B cell (primary cell): Measurements from ENCODE around the gene TBC1D2B. TPM values are rescaled to one million over a fixed set of nuclear protein-coding genes. Genes with fewer than 3 reads are reported as not detected.
A peak's percentile ranks its signal among the peaks of the same experiment; 100 is the strongest.

Source experiments
- ATAC-seq: fragments of 200-7000 bp; cut with Tn5 transposase; one replicate; pipeline ENCODE4 v1.10.0; 2021; ENCODE audit warnings: low read depth, mild to moderate bottlenecking, moderate number of reproducible peaks, moderate library complexity
- CTCF ChIA-PET: fragments of 350-600 bp; sonication (Branson Sonifier 250); formaldehyde crosslinking; loops from one replicate; lab custom pipeline; 2021; ENCODE audit warnings: antibody characterized with exemption, inconsistent platforms; lab: Charles Lee
- POLR2A ChIA-PET: fragments of 350-600 bp; sonication (Branson Sonifier 250); formaldehyde crosslinking; loops from one replicate; lab custom pipeline; 2021; ENCODE audit warnings: antibody characterized with exemption; lab: Charles Lee
- DNase-seq: peaks from one replicate; pipeline ENCODE4 v3.0.0; 2013
- H2AFZ ChIP-seq: 2 replicates; pipeline ENCODE4 v1.6.1; 2012; ENCODE audit warnings: mild to moderate bottlenecking, low read depth, low read length; ENCODE audit not compliant: insufficient read depth, poor library complexity, severe bottlenecking
- H3K27ac ChIP-seq, 2 donors: 1 replicate in 1 of 2; 2 replicates in 1 of 2; pipeline ENCODE4 v1.5.1; 2012 to 2013; ENCODE audit warnings: low read length in 2 of 2, mild to moderate bottlenecking in 2 of 2, moderate library complexity in 1 of 2
- H3K27me3 ChIP-seq, 4 experiments: fragments of 200-600 bp in 1 of 4; sonication (generic) in 1 of 4; replicated peaks in 1 of 4; 1 replicate in 2 of 4; 2 replicates in 2 of 4; pipeline versions ENCODE4 v1.6.1 to v1.7.0; 2013 to 2016; ENCODE audit warnings: low read length in 3 of 4, mild to moderate bottlenecking in 2 of 4, mixed read lengths in 1 of 4, moderate library complexity in 1 of 4; ENCODE audit not compliant: insufficient read depth in 4 of 4, control insufficient read depth in 3 of 4; ENCODE audit errors: control extremely low read depth in 1 of 4
- H3K36me3 ChIP-seq, 2 experiments: replicated peaks in 1 of 2; 1 replicate in 1 of 2; 2 replicates in 1 of 2; pipeline versions ENCODE4 v1.6.1 to v1.7.1; 2013; ENCODE audit warnings: low read length in 1 of 2; ENCODE audit not compliant: insufficient read depth in 2 of 2, control insufficient read depth in 1 of 2; ENCODE audit errors: control extremely low read depth in 1 of 2, extremely low read depth in 1 of 2
- H3K4me1 ChIP-seq, 2 donors: fragments of 200-600 bp in 1 of 2; sonication (generic) in 1 of 2; 1 replicate in 1 of 2; 2 replicates in 1 of 2; pipeline versions ENCODE4 v1.5.1 to v1.6.1; 2013 to 2017; ENCODE audit warnings: low read length in 2 of 2; ENCODE audit not compliant: control insufficient read depth in 2 of 2, insufficient read depth in 2 of 2
- H3K4me2 ChIP-seq: replicated peaks from 2 replicates; pipeline ENCODE3; 2012; ENCODE audit warnings: mild to moderate bottlenecking, low read depth, low read length; ENCODE audit not compliant: poor library complexity, severe bottlenecking
- H3K4me3 ChIP-seq, 5 experiments: fragments of 200-600 bp in 1 of 5; sonication (generic) in 1 of 5; 1 replicate in 3 of 5; 2 replicates in 2 of 5; pipeline versions ENCODE4 v1.5.1 to v1.7.0; 2011 to 2016; ENCODE audit warnings: low read length in 4 of 5, mild to moderate bottlenecking in 4 of 5, low read depth in 2 of 5, control low read depth in 1 of 5, moderate library complexity in 1 of 5; ENCODE audit not compliant: insufficient read depth in 1 of 5; ENCODE audit errors: control extremely low read depth in 1 of 5, extremely low read depth in 1 of 5
- H3K79me2 ChIP-seq: fragments of 200-600 bp; sonication (generic); one replicate; pipeline ENCODE4 v1.6.0; 2016; ENCODE audit warnings: low read length; ENCODE audit not compliant: control insufficient read depth, insufficient read depth
- H3K9ac ChIP-seq: fragments of 200-600 bp; sonication (generic); 2 replicates; pipeline ENCODE4 v1.6.1; 2017; ENCODE audit warnings: mild to moderate bottlenecking, low read length, moderate library complexity
- H3K9me3 ChIP-seq, 3 donors: one replicate each; pipeline versions ENCODE4 v1.6.1 to v1.7.1; 2013; ENCODE audit warnings: low read length in 2 of 3; ENCODE audit not compliant: control insufficient read depth in 2 of 3, insufficient read depth in 1 of 3; ENCODE audit errors: control extremely low read depth in 1 of 3
- H4K20me1 ChIP-seq: 2 replicates; pipeline ENCODE4 v1.6.0; 2012; ENCODE audit warnings: mild to moderate bottlenecking, low read length; ENCODE audit not compliant: insufficient read depth, control insufficient read depth, poor library complexity, severe bottlenecking
- H3K27ac Mint-ChIP-seq: one replicate; pipeline ENCODE4 v1.8.0; 2021; ENCODE audit warnings: mixed read lengths
- H3K27me3 Mint-ChIP-seq: one replicate; pipeline ENCODE4 v1.8.0; 2021; ENCODE audit warnings: mixed read lengths
- H3K4me1 Mint-ChIP-seq: one replicate; pipeline ENCODE4 v1.8.0; 2021; ENCODE audit warnings: mixed read lengths
- H3K4me3 Mint-ChIP-seq: one replicate; pipeline ENCODE4 v1.8.0; 2021; ENCODE audit warnings: mixed read lengths
- H3K9me3 Mint-ChIP-seq: one replicate; pipeline ENCODE4 v1.8.0; 2022; ENCODE audit warnings: mixed read lengths; ENCODE audit not compliant: insufficient read depth
- CTCF ChIP-seq: fragments of 200-600 bp; IDR thresholded peaks from one replicate; pipeline ENCODE4 v1.8.0; 2022; ENCODE audit warnings: antibody characterized with exemption, mild to moderate bottlenecking
- EZH2 ChIP-seq: IDR thresholded peaks from 2 replicates; pipeline ENCODE4 v1.6.1; 2012; ENCODE audit warnings: borderline replicate concordance, low read depth, mild to moderate bottlenecking, moderate library complexity, low read length; ENCODE audit not compliant: insufficient read depth, poor library complexity, severe bottlenecking
- WGBS: methylation state at CpG from one replicate; pipeline ENCODE4 v1.1.5; 2013; ENCODE audit warnings: missing lambda C conversion rate; ENCODE audit not compliant: insufficient coverage; 5-methylcytosine and 5-hydroxymethylcytosine counted together
- intact Hi-C: fragments of 100-400 bp; cut with micrococcal nuclease; formaldehyde crosslinking; loops from one replicate; pipeline ENCODE4 v1.10.0; 2022
- polyA plus RNA-seq: library from polyadenylated mRNA; depleted of rRNA; stranded (reverse); fragments of >200 nt; gene quantifications from 2 replicates; pipeline ENCODE4 v1.2.3, GENCODE V29; 2012
- total RNA-seq, 2 donors: library from RNA; stranded (reverse); fragments of 120-200 nt in 1 of 2; gene quantifications; 1 replicate in 1 of 2; 2 replicates in 1 of 2; pipeline versions ENCODE4 v1.2.3 to v1.2.4, GENCODE V29; 2013 to 2022

Gene TBC1D2B
- total and polyA plus RNA-seq, 2 donors (not counting 1 experiment from before 2014, with no cell fraction given), result 8.5 to 26.1 TPM

GRCh38 chr15:78061963-78062427 lies 15.5 kb downstream of the TBC1D2B start:
- peak overlapping the region in 3 of 5 experiments; percentile 12 to 32 (median 17) for H3K4me3 ChIP-seq
- Mint-ChIP-seq H3K27ac (peak overlapping the region; percentile 59), H3K9me3 (no peaks in the 10 kb centered on the region), H3K4me1 (peaks cover 42% of the 10 kb centered on the region), H3K27me3 (no peaks in the 10 kb centered on the region), H3K4me3 (peak overlapping the region; percentile 58)
- peak overlapping the region; percentile 43 for H3K9ac ChIP-seq
- intact Hi-C loops, result loop anchor here (5.0 kb wide), 1 partner anchor 45 kb away; no protein-coding TSS in a partner anchor
- peaks cover 8% of the 10 kb centered on the region for H4K20me1 ChIP-seq
- DNase-seq (peak; percentile 25), ATAC-seq (peak; percentile 38)
- 0% methylated on average over 3 of the region's 6 CpGs for WGBS
- POLR2A ChIA-PET, result interaction anchor here (0.7 kb wide), 1 partner anchor 93 kb away, joined by 3 read pairs; no protein-coding TSS in a partner anchor
- H3K79me2 ChIP-seq, result peaks cover 78% of the 10 kb centered on the region
- H3K27me3 ChIP-seq, result peaks cover 0 to 8% (median 0%) of the 10 kb centered on the region in 4 experiments
- H2AFZ ChIP-seq, result peak overlapping the region; percentile 56
- no peak overlapping the region for H3K27ac ChIP-seq
- H3K4me1 ChIP-seq, result peaks cover 58 to 62% of the 10 kb centered on the region in 2 donors
- CTCF ChIA-PET, result interaction anchor here (0.9 to 2.2 kb wide), 3 partner anchors 10 to 103 kb away, joined by 3 to 8 read pairs (median 8); no protein-coding TSS in a partner anchor
- TF ChIP-seq CTCF (no peak), EZH2 (no peak)
- peak overlapping the region; percentile 71 for H3K4me2 ChIP-seq
- no peaks in the 10 kb centered on the region for H3K36me3 ChIP-seq
- no peaks in the 10 kb centered on the region for H3K9me3 ChIP-seq

- intact Hi-C loops, result loop anchor here (5.0 kb wide), 1 partner anchor 43 kb away; no protein-coding TSS in a partner anchor
- ChIA-PET CTCF (interaction anchor here (2.0 to 5.0 kb wide), 3 partner anchors 9 to 48 kb away, joined by 5 to 19 read pairs (median 11); no protein-coding TSS in a partner anchor), POLR2A (no interaction called here)
- H3K9me3 Mint-ChIP-seq, result no peaks in the 10 kb centered on the region
- Histone ChIP-seq H2AFZ (no peak overlapping the region), H3K27me3 (peaks cover 0 to 8% (median 0%) of the 10 kb centered on the region in 4 experiments), H3K4me2 (no peak overlapping the region), H3K27ac (no peak overlapping the region), H3K4me1 (peaks cover 59 to 60% of the 10 kb centered on the region in 2 donors), H3K9me3 (no peaks in the 10 kb centered on the region), H3K36me3 (no peaks in the 10 kb centered on the region), H3K79me2 (peaks cover 79% of the 10 kb centered on the region), H3K9ac (no peak overlapping the region), H4K20me1 (peaks cover 8% of the 10 kb centered on the region), H3K4me3 (no peak overlapping the region)
- TF ChIP-seq CTCF (no peak), EZH2 (no peak)
- no peak overlapping the region for H3K27ac Mint-ChIP-seq
- 72% methylated on average over 4 of the region's 5 CpGs for WGBS
- ATAC-seq, result no peak
- H3K4me3 Mint-ChIP-seq, result no peak overlapping the region
- no peaks in the 10 kb centered on the region for H3K27me3 Mint-ChIP-seq
- DNase-seq, result no peak
- peaks cover 59% of the 10 kb centered on the region for H3K4me1 Mint-ChIP-seq
Measured at GRCh38 chr15:78060232-78060631, 17.3 kb downstream of the TBC1D2B start.
